G401.6 (cell line): ENCODE results near the gene MXRA8.
"Not testable (repeated sequence)": the region's sequence is repeated elsewhere in the genome, so short reads cannot be mapped to it uniquely, and the experiment has no call there.

Experiments used
- FAIRE-seq: peaks from 2 replicates; lab custom pipeline; 2012; peaks lifted over from hg19 to GRCh38; lab: Jason Lieb, UNC

MXRA8 gene

GRCh38 chr1:1358433-1359271 is at the start of gene MXRA8:
Gene MXRA8, minus strand, starts transcription at chr1:1358555. Its CDS starts 51 bp downstream, at chr1:1358504.
- no peak for FAIRE-seq

GRCh38 chr1:1407636-1408318 is 49.4 kb upstream of the MXRA8 start:
- FAIRE-seq: no peak

- no peak for FAIRE-seq
Measured at GRCh38 chr1:1406821-1407635, 48.7 kb upstream of the MXRA8 start, which contains the start of gene MRPL20. Gene MRPL20, minus strand, starts transcription at chr1:1407293. Its CDS starts 76 bp downstream, at chr1:1407217.

DNA sequence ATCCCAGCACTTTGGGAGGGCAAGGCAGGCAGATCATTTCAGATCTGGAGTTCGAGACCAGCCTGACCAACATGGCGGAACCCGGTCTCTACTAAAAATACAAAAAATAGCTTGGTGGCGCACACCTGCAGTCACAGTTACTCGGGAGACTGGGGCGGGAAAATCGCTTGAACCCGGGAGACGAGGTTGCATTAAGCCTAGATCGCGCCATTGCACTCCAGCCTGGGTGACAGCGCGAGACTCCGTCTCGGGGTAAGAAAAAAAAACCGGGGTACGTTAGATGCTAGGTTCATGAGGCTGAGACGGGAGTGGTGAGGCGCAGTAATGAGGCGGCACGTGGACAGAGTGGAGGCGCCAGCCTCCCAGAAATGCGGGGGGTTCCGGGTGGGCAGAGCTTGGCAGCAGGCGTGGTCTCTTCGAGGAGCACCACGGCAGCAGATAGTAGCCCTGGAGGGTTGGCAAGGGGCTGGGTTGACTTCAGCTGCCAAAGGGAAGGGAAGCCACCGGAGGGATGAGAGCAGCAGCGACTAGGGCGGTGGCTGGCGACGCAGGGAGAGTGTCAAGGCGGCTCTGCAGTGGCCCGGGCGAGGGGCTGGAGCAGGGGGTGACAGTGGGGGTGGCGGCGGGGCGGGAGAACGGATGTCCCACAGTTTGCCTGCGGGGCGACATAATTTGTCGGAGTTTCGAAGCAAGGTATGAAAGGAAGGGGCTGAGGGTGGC is 47.9 kb upstream of the MXRA8 start:
- FAIRE-seq: no peak

- no peak for FAIRE-seq
Measured at GRCh38 chr1:1403653-1404052, 45.3 kb upstream of the MXRA8 start.

DNA sequence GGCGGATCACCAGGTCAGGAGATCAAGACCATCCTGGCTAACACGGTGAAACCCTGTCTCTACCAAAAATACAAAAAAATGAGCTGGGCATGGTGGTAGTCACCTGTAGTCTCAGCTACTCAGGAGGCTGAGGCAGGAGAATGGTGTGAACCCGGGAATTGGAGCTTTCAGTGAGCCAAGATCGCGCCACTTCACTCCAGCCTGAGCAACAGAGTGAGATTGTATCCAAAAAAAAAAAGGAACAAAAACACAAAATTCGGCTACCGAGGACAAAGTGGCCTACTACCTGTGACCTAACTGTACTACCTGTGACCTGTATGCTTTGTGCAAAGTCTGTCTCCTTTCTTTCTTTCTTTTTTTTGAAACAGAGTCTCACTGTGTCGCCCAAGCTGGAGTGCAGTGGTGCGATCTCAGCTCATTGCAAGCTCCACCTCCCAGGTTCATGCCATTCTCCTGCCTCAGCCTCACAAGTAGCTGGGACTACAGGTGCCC is 44.6 kb upstream of the MXRA8 start:
- FAIRE-seq: not testable (repeated sequence)

DNA sequence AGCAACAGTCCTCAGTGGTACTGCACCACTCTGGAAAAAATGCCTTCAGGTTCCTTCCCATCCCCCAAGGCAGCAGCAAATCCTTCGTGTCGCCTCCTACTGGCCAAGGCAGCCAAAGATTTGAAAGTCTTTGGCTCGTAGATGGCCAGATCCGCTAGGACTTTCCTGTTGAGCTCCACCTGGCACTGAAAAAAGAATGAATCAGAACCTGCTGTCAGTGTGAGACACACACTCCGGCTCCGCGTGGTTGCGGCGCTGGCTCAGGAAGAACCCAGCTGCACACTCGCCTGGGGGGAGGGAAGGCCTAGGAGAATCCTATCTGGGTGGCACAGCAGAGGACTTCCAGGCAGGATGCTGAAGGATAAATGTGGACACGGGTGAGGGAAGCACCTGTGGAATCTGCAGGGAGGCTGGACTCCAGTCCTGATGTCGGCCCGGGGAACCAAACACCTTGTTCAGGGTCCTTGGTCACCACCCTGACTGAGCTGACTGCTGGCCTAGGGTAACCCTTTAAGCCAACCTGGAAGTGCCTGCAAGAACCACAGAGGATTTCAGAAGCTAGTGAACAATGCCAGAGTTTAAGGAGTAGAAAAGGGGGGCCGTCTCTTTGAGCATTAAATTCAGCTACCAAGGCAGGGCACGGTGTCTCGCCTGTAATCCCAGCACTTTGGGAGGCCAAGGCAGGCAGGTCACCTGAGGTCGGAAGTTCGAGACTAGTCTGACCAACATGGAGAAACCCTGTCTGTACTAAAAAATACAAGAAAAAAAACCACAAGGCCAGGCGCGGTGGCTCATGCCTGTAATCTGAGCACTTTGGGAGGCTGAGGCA is 43.9 kb upstream of the MXRA8 start:
- FAIRE-seq: peak; percentile 72

DNA sequence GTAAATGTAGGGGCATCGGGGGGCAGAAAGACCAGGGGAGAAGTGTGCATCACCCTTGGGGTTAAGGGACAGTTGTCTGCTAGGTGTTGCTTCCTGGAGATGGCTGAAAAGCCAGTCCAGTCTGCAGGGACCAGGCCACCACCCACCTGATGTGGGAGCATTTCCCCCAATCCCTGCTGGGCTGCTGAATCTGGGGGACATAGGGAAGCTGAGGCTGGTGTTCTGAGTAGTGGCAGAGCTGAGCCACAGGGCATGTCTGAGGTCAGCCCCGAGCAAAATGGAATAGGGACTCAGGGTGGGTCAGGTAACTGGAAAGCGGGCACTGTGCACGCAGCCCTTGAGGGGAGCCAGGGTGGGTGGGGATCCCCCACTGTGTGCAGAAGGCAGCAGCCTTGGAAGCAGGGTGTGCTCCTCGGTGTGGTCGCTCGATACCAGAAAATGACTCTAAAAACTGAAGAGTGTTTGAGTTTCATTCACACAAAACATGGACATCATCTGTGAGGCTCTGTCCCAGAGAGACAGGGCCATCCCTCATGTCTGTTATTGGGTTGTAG is 43.2 kb upstream of the MXRA8 start:
- no peak for FAIRE-seq

DNA sequence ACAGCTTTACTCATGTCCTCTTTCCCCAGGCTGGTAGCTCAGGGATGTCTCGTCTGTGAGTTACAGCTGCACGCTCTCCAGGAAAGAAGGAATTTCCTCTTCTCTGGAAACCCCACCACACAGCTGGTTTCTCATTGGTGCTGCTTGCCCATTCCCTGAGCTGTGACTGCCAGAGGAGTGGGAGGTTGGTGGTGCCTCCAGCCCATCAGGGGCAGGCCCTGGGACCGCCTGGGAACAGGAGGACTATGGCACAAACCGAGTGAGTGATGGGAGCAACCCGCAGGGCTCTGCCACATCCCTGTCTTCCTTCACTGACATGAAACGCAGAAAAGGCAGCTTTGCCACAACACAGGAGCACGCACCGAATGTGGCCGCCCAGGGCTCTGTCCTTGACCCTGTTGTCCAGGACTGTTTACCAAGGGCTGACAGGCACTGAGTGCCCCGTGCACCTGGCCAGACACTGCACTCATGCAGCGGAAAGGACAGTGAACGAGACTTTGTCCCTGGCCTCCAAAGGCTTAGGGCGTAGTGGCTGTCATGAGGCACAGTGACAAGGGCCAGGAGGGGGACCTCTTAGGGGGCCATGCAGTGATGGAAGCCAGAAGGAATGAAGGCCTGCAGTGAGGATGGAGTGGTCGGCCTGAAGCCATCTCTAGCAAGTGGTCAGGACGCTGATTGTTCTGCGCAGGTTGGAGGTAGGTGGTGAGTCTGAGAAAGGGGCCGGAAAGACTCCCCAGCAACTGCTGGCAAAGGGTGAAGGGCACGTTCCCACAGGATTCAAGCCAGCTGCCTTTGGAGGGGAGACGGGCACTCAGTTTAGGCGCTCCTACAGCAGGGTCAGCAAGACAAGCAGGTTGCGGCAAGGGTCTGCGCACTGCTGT is 42.5 kb upstream of the MXRA8 start:
- FAIRE-seq: no peak

DNA sequence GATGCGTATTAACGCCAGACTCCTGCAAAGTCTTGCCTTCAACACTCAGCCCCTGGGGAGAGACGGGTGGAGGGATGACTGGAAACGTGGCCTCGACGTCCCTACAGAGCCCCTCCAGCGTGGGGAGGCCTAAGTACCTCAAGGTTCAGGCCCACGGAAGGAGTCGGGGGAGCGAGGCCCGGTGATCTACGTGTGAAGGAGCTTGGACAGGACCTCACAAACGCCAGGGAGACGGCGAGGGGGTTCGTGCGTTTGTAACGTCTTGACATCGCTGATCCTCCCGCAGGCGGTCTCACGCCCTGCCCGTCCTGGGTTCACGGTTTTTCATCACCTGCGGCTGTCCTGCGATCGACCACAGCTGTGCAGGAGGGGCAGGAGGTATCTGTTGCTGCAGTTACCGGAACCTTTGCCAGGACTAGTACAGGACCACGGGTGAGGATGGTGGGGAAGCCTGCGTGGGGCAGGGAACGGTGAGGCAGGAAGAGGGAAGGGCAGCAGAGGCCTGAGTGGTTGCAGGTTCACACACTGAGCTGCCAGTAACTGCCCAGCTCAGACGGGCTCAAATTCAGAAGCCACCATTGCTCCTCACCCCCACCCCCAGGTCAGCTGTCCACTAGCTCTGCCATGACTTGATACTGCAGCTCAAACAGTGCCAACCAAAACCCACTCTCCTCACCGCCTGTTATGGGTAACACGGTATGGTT is 41.7 kb upstream of the MXRA8 start:
- FAIRE-seq: no peak

- FAIRE-seq: no peak
Measured at GRCh38 chr1:1399187-1399871, 41.0 kb upstream of the MXRA8 start, which contains the start of gene CCNL2. Gene CCNL2, minus strand, starts transcription at chr1:1399335. Its CDS starts 29 bp downstream, at chr1:1399306.

- FAIRE-seq: no peak
Measured at GRCh38 chr1:1398677-1399186, 40.4 kb upstream of the MXRA8 start.

- FAIRE-seq: no peak
Measured at GRCh38 chr1:1397839-1398523, 39.6 kb upstream of the MXRA8 start.

DNA sequence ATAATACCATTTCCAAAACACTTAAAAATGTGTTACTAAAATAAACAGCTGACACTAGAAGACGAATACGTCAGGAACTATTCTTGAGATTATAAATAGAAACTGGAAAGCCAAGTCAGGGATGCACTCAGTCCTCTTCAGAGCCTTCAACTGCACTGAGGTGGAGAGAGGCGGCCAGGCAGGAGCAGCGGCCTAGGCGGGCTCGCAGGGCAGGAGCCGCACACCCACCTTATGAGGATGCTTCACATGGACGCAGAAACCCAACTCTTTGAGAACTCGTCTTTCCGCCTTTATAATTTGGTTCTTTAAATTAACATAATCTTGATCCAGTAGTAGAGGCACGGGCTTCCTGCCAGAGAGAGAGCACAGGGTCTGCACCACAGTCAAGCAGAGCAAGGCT is 36.8 kb upstream of the MXRA8 start:
- FAIRE-seq: no peak

DNA sequence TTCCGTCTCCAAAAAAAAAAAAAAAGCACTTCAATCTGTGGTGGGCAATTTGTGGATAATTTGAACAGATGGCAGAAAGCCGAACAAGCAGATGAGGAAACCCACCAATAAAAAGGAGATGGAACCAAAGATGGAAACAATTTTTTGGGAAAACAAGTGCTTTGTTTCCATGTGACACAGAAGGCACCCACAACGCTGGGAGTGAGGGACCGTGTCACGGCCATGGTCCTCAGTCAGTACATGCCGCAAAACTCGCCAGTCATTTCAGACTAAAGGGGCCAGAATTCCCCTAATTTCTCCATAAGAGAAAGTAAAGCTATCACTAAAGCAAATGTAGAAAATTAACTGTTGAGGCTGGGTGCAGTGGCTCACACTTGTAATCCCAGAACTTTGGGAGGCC is 35.8 kb upstream of the MXRA8 start:
- no peak for FAIRE-seq

DNA sequence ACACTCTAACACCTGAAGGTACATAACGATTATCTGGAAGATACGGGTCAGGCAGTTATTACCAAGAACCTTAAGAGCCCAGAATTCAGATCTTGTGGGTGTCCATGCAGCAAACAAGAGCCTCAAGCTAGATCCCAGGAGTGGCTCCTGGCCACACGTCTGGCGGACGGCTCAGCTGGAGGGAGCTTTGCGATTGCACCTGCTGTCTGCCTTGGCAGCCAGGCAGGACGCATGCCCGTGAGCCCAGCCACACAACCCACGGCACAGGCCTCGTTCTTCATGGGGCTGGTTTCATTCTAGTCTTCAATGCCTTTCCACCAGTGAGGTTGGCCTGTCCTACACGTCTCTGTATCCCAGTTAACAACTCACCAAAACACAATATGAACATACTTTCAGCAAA is 35.1 kb upstream of the MXRA8 start:
- no peak for FAIRE-seq

DNA sequence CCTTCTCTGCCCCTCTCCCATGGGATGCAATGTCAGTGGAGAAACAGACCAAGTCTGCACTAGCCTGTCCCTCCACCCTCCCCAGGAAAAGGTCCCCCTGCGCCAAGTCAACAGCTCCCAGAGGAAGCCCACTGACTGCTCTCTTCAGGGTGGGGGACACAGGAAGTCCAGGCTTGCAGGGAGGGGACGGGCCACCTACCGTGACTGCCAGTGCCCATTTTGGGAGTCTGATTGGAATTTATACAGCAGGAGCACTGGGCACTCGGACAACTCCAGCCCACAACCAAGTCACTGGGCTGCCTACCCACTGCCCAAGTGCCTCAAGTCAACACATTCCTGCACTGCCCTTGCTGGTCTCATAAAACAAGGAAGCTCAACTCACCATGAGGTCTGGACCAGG is 34.7 kb upstream of the MXRA8 start:
- FAIRE-seq: no peak
